BLaER1 (cell line): ENCODE measurements around the gene PCDH17.

Experiments
- H3K27ac ChIP-seq: shearing (Covaris generic); formaldehyde crosslinking; 2 replicates; pipeline ENCODE4 v1.8.1; 2022
- H3K27me3 ChIP-seq: shearing (Covaris generic); formaldehyde crosslinking; 2 replicates; pipeline ENCODE4 v1.8.1; 2022
- H3K36me3 ChIP-seq: shearing (Covaris generic); formaldehyde crosslinking; 2 replicates; pipeline ENCODE4 v1.8.1; 2022
- H3K4me1 ChIP-seq: shearing (Covaris generic); formaldehyde crosslinking; 2 replicates; pipeline ENCODE4 v1.8.1; 2022
- H3K4me2 ChIP-seq: shearing (Covaris generic); formaldehyde crosslinking; 2 replicates; pipeline ENCODE4 v1.8.1; 2022
- H3K4me3 ChIP-seq: shearing (Covaris generic); formaldehyde crosslinking; 2 replicates; pipeline ENCODE4 v1.8.1; 2022
- H3K9ac ChIP-seq: shearing (Covaris generic); formaldehyde crosslinking; 2 replicates; pipeline ENCODE4 v1.8.1; 2022
- H3K9me3 ChIP-seq: shearing (Covaris generic); formaldehyde crosslinking; 2 replicates; pipeline ENCODE4 v1.8.1; 2022
- H4K20me1 ChIP-seq: shearing (Covaris generic); formaldehyde crosslinking; 2 replicates; pipeline ENCODE4 v1.8.1; 2022
- Cebpa-rat ChIP-seq: shearing (Covaris generic); IDR thresholded peaks from 2 replicates; pipeline ENCODE4 v1.8.1; 2022

Gene PCDH17, protein sequence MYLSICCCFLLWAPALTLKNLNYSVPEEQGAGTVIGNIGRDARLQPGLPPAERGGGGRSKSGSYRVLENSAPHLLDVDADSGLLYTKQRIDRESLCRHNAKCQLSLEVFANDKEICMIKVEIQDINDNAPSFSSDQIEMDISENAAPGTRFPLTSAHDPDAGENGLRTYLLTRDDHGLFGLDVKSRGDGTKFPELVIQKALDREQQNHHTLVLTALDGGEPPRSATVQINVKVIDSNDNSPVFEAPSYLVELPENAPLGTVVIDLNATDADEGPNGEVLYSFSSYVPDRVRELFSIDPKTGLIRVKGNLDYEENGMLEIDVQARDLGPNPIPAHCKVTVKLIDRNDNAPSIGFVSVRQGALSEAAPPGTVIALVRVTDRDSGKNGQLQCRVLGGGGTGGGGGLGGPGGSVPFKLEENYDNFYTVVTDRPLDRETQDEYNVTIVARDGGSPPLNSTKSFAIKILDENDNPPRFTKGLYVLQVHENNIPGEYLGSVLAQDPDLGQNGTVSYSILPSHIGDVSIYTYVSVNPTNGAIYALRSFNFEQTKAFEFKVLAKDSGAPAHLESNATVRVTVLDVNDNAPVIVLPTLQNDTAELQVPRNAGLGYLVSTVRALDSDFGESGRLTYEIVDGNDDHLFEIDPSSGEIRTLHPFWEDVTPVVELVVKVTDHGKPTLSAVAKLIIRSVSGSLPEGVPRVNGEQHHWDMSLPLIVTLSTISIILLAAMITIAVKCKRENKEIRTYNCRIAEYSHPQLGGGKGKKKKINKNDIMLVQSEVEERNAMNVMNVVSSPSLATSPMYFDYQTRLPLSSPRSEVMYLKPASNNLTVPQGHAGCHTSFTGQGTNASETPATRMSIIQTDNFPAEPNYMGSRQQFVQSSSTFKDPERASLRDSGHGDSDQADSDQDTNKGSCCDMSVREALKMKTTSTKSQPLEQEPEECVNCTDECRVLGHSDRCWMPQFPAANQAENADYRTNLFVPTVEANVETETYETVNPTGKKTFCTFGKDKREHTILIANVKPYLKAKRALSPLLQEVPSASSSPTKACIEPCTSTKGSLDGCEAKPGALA (N-terminal part only)

GRCh38 chr13:57631596-57632275 is at the start of gene PCDH17:
TSS of gene PCDH17 (plus strand) at chr13:57631744. CDS start at chr13:57632547, 803 bp downstream.
- H3K36me3 ChIP-seq, result no peaks in the 10 kb centered on the region
- H3K4me1 ChIP-seq, result peaks cover 14% of the 10 kb centered on the region; the same call in 1 of the 2 replicates
- peak within 1 kb of the TSS; percentile 66 for H3K4me3 ChIP-seq
- peaks cover 50% of the 10 kb centered on the region for H3K9me3 ChIP-seq
- H3K27ac ChIP-seq, result no peak within 1 kb of the TSS
- H3K4me2 ChIP-seq, result peak within 1 kb of the TSS; percentile 87
- no peaks in the 10 kb centered on the region for H4K20me1 ChIP-seq
- peaks cover 33% of the 10 kb centered on the region for H3K27me3 ChIP-seq
- H3K9ac ChIP-seq, result peak within 1 kb of the TSS; percentile 58
- TF ChIP-seq Cebpa-rat, result no peak

- no peak overlapping the region for H3K4me3 ChIP-seq
- no peak overlapping the region for H3K9ac ChIP-seq
- H3K36me3 ChIP-seq, result no peaks in the 10 kb centered on the region
- no peaks in the 10 kb centered on the region for H3K4me1 ChIP-seq
- TF ChIP-seq Cebpa-rat, result no peak
- H3K4me2 ChIP-seq, result no peak overlapping the region
- H3K27ac ChIP-seq, result no peak overlapping the region
- H3K27me3 ChIP-seq, result no peaks in the 10 kb centered on the region
- no peaks in the 10 kb centered on the region for H3K9me3 ChIP-seq
- H4K20me1 ChIP-seq, result no peaks in the 10 kb centered on the region
Observed at GRCh38 chr13:57582032-57582431, 49.5 kb upstream of the PCDH17 start.

- Histone ChIP-seq H3K9me3 (no peaks in the 10 kb centered on the region), H3K4me2 (no peak overlapping the region), H3K4me1 (no peaks in the 10 kb centered on the region), H3K4me3 (no peak overlapping the region), H3K27me3 (no peaks in the 10 kb centered on the region), H3K36me3 (no peaks in the 10 kb centered on the region), H3K27ac (no peak overlapping the region), H3K9ac (no peak overlapping the region), H4K20me1 (no peaks in the 10 kb centered on the region)
- no peak for TF ChIP-seq Cebpa-rat
Observed at GRCh38 chr13:57583529-57583928, 48.0 kb upstream of the PCDH17 start.

GRCh38 chr13:57588639-57589038 is 42.9 kb upstream of the PCDH17 start:
- TF ChIP-seq Cebpa-rat, result no peak
- H3K9me3 ChIP-seq, result no peaks in the 10 kb centered on the region
- H3K36me3 ChIP-seq, result no peaks in the 10 kb centered on the region
- H3K9ac ChIP-seq, result no peak overlapping the region
- H3K4me2 ChIP-seq, result no peak overlapping the region
- no peaks in the 10 kb centered on the region for H4K20me1 ChIP-seq
- no peaks in the 10 kb centered on the region for H3K27me3 ChIP-seq
- H3K4me3 ChIP-seq, result no peak overlapping the region
- H3K4me1 ChIP-seq, result no peaks in the 10 kb centered on the region
- no peak overlapping the region for H3K27ac ChIP-seq

- H3K27me3 ChIP-seq, result no peaks in the 10 kb centered on the region
- H3K27ac ChIP-seq, result no peak overlapping the region
- no peak overlapping the region for H3K4me2 ChIP-seq
- TF ChIP-seq Cebpa-rat, result no peak
- no peaks in the 10 kb centered on the region for H3K9me3 ChIP-seq
- no peak overlapping the region for H3K4me3 ChIP-seq
- H3K4me1 ChIP-seq, result no peaks in the 10 kb centered on the region
- no peaks in the 10 kb centered on the region for H4K20me1 ChIP-seq
- no peak overlapping the region for H3K9ac ChIP-seq
- H3K36me3 ChIP-seq, result no peaks in the 10 kb centered on the region
Observed at GRCh38 chr13:57595775-57596174, 35.8 kb upstream of the PCDH17 start.

- Histone ChIP-seq H3K4me3 (no peak overlapping the region), H3K4me1 (no peaks in the 10 kb centered on the region), H3K9ac (no peak overlapping the region), H4K20me1 (no peaks in the 10 kb centered on the region), H3K27me3 (no peaks in the 10 kb centered on the region), H3K4me2 (no peak overlapping the region), H3K27ac (no peak overlapping the region), H3K9me3 (no peaks in the 10 kb centered on the region), H3K36me3 (no peaks in the 10 kb centered on the region)
- no peak for TF ChIP-seq Cebpa-rat
Observed at GRCh38 chr13:57601536-57601935, 30.0 kb upstream of the PCDH17 start.

- H3K36me3 ChIP-seq, result no peaks in the 10 kb centered on the region
- no peak overlapping the region for H3K9ac ChIP-seq
- H3K4me1 ChIP-seq, result no peaks in the 10 kb centered on the region
- H3K27me3 ChIP-seq, result no peaks in the 10 kb centered on the region
- H3K9me3 ChIP-seq, result no peaks in the 10 kb centered on the region
- no peak overlapping the region for H3K27ac ChIP-seq
- H3K4me2 ChIP-seq, result no peak overlapping the region
- no peaks in the 10 kb centered on the region for H4K20me1 ChIP-seq
- no peak overlapping the region for H3K4me3 ChIP-seq
- no peak for TF ChIP-seq Cebpa-rat
Observed at GRCh38 chr13:57604442-57604841, 27.1 kb upstream of the PCDH17 start.

DNA sequence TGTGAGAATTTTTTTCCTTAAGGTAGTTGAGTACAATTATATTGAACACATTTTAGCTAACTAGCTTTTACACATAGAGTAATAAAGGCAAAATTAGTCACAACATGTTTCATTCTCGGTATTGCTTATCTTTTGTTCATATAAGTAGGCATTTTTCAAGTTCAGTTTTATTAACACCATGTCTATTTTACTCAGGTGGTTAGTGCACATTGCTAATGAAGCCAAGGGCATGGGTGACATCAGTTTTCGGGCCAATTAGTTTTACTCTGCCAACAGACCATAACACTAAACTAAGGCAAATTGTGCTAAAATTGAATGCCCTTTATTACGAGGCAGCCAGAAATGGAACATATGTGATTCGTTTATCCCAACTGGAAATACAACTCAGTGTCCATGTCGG is 19.6 kb upstream of the PCDH17 start:
- no peak for TF ChIP-seq Cebpa-rat
- no peaks in the 10 kb centered on the region for H3K27me3 ChIP-seq
- no peak overlapping the region for H3K9ac ChIP-seq
- H4K20me1 ChIP-seq, result no peaks in the 10 kb centered on the region
- H3K27ac ChIP-seq, result no peak overlapping the region
- H3K4me3 ChIP-seq, result no peak overlapping the region
- no peaks in the 10 kb centered on the region for H3K4me1 ChIP-seq
- no peaks in the 10 kb centered on the region for H3K9me3 ChIP-seq
- no peaks in the 10 kb centered on the region for H3K36me3 ChIP-seq
- no peak overlapping the region for H3K4me2 ChIP-seq

GRCh38 chr13:57612568-57612967 is 19.0 kb upstream of the PCDH17 start:
- Histone ChIP-seq H3K4me1 (no peaks in the 10 kb centered on the region), H3K36me3 (no peaks in the 10 kb centered on the region), H3K4me2 (no peak overlapping the region), H3K9me3 (no peaks in the 10 kb centered on the region), H3K27ac (no peak overlapping the region), H3K4me3 (no peak overlapping the region), H3K9ac (no peak overlapping the region), H4K20me1 (no peaks in the 10 kb centered on the region), H3K27me3 (no peaks in the 10 kb centered on the region)
- no peak for TF ChIP-seq Cebpa-rat
